ENCODE data around the gene TXNRD2. TPM values are rescaled to one million over a fixed set of nuclear protein-coding genes. Genes with fewer than 3 reads are reported as not detected.

TXNRD2 gene
- total and polyA plus RNA-seq, 2 of the 4 experiments (the other 2 are of a cell fraction) = 15.6 to 25.7 TPM

DNA sequence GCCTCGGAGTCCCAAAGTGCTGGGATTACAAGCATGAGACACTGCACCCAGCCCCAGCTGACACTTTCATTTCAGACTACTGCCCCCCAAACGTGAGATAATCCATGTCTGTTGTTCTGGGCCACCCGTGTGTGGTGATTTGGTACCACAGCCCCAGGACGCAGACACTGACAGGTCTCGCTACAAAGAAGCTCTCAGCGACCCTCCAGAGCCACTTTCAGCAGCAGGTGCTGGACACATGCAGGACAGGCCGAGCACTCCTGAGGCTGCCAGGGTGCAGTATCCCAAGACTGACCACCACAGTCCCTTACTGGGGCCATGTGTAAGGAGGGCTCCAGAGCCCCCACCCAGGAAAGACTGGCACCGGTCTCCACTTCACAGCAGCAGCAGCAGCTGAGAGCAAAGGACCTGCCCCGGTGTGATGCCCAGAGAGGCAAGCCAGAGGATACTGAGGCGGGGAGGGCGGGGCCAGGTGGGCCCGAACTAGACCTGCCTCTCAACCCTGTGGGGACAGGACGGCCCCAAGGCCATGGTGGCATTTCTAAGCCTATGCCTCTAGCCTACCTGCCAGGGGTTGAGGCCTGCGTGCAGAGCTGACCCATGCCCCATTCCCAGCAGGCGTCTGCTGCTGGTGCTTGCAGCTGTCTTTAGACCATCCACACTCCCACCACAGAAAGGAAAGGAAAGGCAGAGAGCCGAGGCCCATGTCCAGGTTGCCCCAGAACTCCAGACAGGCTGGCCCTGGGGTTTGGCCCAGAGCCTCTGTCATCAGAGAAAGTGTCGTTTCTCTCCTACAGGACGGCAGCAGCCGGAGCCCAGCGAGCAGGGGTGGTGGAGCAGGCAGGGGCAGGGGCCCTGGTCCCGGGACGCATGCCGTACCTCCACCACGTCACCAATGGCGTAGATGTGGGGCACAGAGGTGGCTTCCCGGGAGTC, 58.9 kb downstream of the TXNRD2 start:
- 0 out of 2 replicates have a peak, but pooled peaks cover 1% of the 10 kb centered on the region for H3K36me3 ChIP-seq (ENCODE audit: control insufficient read depth, insufficient read depth, low read length)
- H3K18ac ChIP-seq (ENCODE audit: low read depth, low read length) = peak overlapping the region; percentile 72
- H4K91ac ChIP-seq (ENCODE audit: insufficient read depth, low read depth, low read length) = peak overlapping the region; percentile 100
- peak overlapping the region; percentile 98 for H2BK120ac ChIP-seq (ENCODE audit: low read depth, low read length)
- peaks cover 64% of the 10 kb centered on the region for H3K4me1 ChIP-seq (ENCODE audit: control insufficient read depth, insufficient read depth, low read length)
- H3K56ac ChIP-seq (ENCODE audit: extremely low read depth, insufficient read depth, low read length) = peak overlapping the region; percentile 97
- peak overlapping the region; percentile 55 for H4K5ac ChIP-seq (ENCODE audit: low read depth, low read length)
- peak overlapping the region; percentile 91 for H2BK15ac ChIP-seq (ENCODE audit: low read depth, low read length)
- peak overlapping the region; percentile 98 for H2BK5ac ChIP-seq (ENCODE audit: low read depth, low read length, poor library complexity, severe bottlenecking)
- H4K20me1 ChIP-seq (ENCODE audit: insufficient read depth, low read length) = peaks cover 4% of the 10 kb centered on the region
- WGBS, 2 experiments (ENCODE audit: extremely low coverage in 2 of 2, insufficient read length in 1 of 2) = 97% methylated on average over 10 of the region's 26 CpGs; no CpG with 5 or more reads in 1 of the 2 experiments
- dilution Hi-C loops (cut with HindIII; ENCODE audit: low sequenced_read_pairs, unreplicated experiment) (no loop called here), in situ Hi-C loops (cut with MboI; ENCODE audit: low sequenced_read_pairs) (no loop called here), intact Hi-C loops (cut with micrococcal nuclease) (no loop called here)
- H3K4me3 ChIP-seq (ENCODE audit: insufficient read depth, low read depth, low read length) = no peak overlapping the region
- H3K4me2 ChIP-seq (ENCODE audit: low read depth, low read length) = no peak overlapping the region
- peak overlapping the region; percentile 100 for H2AK5ac ChIP-seq (ENCODE audit: low read depth, low read length)
- H4K8ac ChIP-seq (ENCODE audit: low read depth in 2 of 2, low read length in 2 of 2) = peak overlapping the region; percentile 88 to 91
- ATAC-seq (ENCODE audit: low read depth) (no peak), DNase-seq (no peak)
- peak overlapping the region; percentile 27 for H2AFZ ChIP-seq (replicated peaks; ENCODE audit: low read length, poor library complexity)
- no peaks in the 10 kb centered on the region for H3K9me3 ChIP-seq (ENCODE audit: control insufficient read depth, insufficient read depth, low read length)
- peak overlapping the region; percentile 98 for H2BK20ac ChIP-seq (ENCODE audit: low read depth, low read length)
- POLR2A ChIA-PET (ENCODE audit: unreplicated experiment) = no interaction called here
- H3K14ac ChIP-seq (replicated peaks; ENCODE audit: low read depth, low read length) = peak overlapping the region; percentile 95
- H3K4ac ChIP-seq (ENCODE audit: low read depth, low read length) = peak overlapping the region; percentile 99
- peak overlapping the region; percentile 95 for H3K23ac ChIP-seq (ENCODE audit: low read depth, low read length)
- BruUV-seq (replicated peaks) = no TSS peak
- peaks cover 68% of the 10 kb centered on the region for H3K9me1 ChIP-seq (ENCODE audit: insufficient read depth, low read length)
- peak overlapping the region; percentile 93 for H3K27ac ChIP-seq (ENCODE audit: insufficient read depth, low read length)
- H2AK9ac ChIP-seq (replicated peaks; ENCODE audit: low read depth, low read length, poor library complexity) = peak overlapping the region; percentile 97
- TF ChIP-seq CEBPB (IDR thresholded peaks at IDR 0.05; ENCODE audit: low read depth, low read length) = no peak
- no peak for TF ChIP-seq RFX5 (IDR thresholded peaks at IDR 0.05; ENCODE audit: low read depth, low read length)
- TF ChIP-seq, protein P1, sequence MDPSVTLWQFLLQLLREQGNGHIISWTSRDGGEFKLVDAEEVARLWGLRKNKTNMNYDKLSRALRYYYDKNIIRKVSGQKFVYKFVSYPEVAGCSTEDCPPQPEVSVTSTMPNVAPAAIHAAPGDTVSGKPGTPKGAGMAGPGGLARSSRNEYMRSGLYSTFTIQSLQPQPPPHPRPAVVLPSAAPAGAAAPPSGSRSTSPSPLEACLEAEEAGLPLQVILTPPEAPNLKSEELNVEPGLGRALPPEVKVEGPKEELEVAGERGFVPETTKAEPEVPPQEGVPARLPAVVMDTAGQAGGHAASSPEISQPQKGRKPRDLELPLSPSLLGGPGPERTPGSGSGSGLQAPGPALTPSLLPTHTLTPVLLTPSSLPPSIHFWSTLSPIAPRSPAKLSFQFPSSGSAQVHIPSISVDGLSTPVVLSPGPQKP (IDR thresholded peaks at IDR 0.05; ENCODE audit: borderline replicate concordance, low read depth, low read length) = no peak
- TF ChIP-seq RAD21 (IDR thresholded peaks at IDR 0.05; ENCODE audit: low read length) = no peak
- TF ChIP-seq POLR2A (IDR thresholded peaks at IDR 0.05; ENCODE audit: low read depth, low read length) = no peak
- no peak for TF ChIP-seq FOS (IDR thresholded peaks at IDR 0.05; ENCODE audit: low read depth, low read length)
- no peak for TF ChIP-seq MAFK (IDR thresholded peaks at IDR 0.05; ENCODE audit: low read depth, low read length)
- TF ChIP-seq, protein P2, sequence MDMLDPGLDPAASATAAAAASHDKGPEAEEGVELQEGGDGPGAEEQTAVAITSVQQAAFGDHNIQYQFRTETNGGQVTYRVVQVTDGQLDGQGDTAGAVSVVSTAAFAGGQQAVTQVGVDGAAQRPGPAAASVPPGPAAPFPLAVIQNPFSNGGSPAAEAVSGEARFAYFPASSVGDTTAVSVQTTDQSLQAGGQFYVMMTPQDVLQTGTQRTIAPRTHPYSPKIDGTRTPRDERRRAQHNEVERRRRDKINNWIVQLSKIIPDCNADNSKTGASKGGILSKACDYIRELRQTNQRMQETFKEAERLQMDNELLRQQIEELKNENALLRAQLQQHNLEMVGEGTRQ (IDR thresholded peaks at IDR 0.05; ENCODE audit: low read depth, low read length) = no peak
- TF ChIP-seq CHD1 (IDR thresholded peaks at IDR 0.05; ENCODE audit: low read depth, low read length) = no peak
- TF ChIP-seq MAZ (IDR thresholded peaks at IDR 0.05; ENCODE audit: borderline replicate concordance, low read depth, low read length) = no peak
- no peak for TF ChIP-seq RCOR1 (IDR thresholded peaks at IDR 0.05; ENCODE audit: insufficient replicate concordance, low read length)
- H3K79me1 ChIP-seq (ENCODE audit: low read depth in 1 of 2, low read length in 2 of 2) = peaks cover 18 to 58% of the 10 kb centered on the region in 2 experiments
- H3K27me3 ChIP-seq (ENCODE audit: control insufficient read depth, insufficient read depth, low read length) = no peaks in the 10 kb centered on the region
- peak overlapping the region; percentile 11; the same call in 1 of the 2 replicates for H3K9ac ChIP-seq (ENCODE audit: low read depth, low read length)
- CTCF ChIA-PET = no interaction called here

Measured in IMR-90 (cell line).